ENCODE data around the gene GASK1B.

GASK1B gene

GRCh38 chr4:158209825-158210807 lies 37.3 kb upstream of the GASK1B start, which contains the start of gene TMEM144:
Gene TMEM144, plus strand, starts transcription at chr4:158210486. Its CDS starts 2,182 bp downstream, at chr4:158212668.
- TF ChIP-seq, protein P1, sequence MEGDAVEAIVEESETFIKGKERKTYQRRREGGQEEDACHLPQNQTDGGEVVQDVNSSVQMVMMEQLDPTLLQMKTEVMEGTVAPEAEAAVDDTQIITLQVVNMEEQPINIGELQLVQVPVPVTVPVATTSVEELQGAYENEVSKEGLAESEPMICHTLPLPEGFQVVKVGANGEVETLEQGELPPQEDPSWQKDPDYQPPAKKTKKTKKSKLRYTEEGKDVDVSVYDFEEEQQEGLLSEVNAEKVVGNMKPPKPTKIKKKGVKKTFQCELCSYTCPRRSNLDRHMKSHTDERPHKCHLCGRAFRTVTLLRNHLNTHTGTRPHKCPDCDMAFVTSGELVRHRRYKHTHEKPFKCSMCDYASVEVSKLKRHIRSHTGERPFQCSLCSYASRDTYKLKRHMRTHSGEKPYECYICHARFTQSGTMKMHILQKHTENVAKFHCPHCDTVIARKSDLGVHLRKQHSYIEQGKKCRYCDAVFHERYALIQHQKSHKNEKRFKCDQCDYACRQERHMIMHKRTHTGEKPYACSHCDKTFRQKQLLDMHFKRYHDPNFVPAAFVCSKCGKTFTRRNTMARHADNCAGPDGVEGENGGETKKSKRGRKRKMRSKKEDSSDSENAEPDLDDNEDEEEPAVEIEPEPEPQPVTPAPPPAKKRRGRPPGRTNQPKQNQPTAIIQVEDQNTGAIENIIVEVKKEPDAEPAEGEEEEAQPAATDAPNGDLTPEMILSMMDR (IDR thresholded peaks at IDR 0.05; ENCODE audit: low read depth, low read length) = no peak
- H3K4me3 ChIP-seq (replicated peaks in 1 of 2; ENCODE audit: low read depth in 2 of 2, low read length in 2 of 2) = peak within 1 kb of the TSS; percentile 28 to 49
- peak; percentile 91 for DNase-seq (ENCODE audit: low read depth in 2 of 2)

DNA sequence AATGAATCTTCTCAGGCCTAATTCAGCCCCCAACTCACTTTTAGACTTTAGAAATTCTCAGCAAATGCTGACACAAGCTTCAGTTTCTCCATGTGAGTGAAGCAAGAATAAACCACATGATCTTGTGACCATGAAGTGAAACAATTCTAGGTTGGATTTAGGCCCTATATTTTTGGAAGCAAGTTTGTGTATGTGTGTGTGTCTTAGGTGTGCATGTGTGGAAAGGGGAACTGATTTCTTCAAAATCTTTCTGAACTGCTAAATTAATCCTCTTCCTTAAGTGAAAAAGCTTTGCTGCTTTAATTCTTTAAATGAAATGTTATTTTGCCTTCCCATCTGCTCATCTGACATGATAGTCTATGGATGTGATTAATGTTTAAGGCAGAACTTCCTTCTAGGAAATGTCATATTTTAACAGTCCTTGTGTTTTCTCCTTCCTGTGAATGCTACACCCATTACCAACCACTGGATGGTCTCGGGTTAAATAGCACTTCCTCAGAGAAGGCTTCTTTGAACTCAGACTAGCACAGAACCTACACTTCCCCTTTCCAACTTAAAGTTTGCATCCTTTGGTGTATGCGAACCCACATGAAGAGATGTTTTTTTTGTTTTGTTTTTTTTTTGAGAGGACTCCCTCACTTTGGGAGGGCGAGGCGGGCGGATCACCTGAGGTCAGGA lies 36.3 kb upstream of the GASK1B start:
- TF ChIP-seq, protein P1 (IDR thresholded peaks at IDR 0.05; ENCODE audit: low read depth, low read length) = no peak
- H3K4me3 ChIP-seq (replicated peaks in 1 of 2; ENCODE audit: low read depth in 2 of 2, low read length in 2 of 2) = no peak overlapping the region
- DNase-seq (ENCODE audit: low read depth in 2 of 2) = no peak

GRCh38 chr4:158203929-158204328 lies 31.1 kb upstream of the GASK1B start:
- H3K4me3 ChIP-seq (replicated peaks in 1 of 2; ENCODE audit: low read depth in 2 of 2, low read length in 2 of 2) = no peak overlapping the region
- no peak for DNase-seq (ENCODE audit: low read depth in 2 of 2)
- TF ChIP-seq, protein P1 (IDR thresholded peaks at IDR 0.05; ENCODE audit: low read depth, low read length) = no peak

- no peak overlapping the region for H3K4me3 ChIP-seq (replicated peaks in 1 of 2; ENCODE audit: low read depth in 2 of 2, low read length in 2 of 2)
- no peak for DNase-seq (ENCODE audit: low read depth in 2 of 2)
Observed at GRCh38 chr4:158203436-158203835, 30.6 kb upstream of the GASK1B start.

DNA sequence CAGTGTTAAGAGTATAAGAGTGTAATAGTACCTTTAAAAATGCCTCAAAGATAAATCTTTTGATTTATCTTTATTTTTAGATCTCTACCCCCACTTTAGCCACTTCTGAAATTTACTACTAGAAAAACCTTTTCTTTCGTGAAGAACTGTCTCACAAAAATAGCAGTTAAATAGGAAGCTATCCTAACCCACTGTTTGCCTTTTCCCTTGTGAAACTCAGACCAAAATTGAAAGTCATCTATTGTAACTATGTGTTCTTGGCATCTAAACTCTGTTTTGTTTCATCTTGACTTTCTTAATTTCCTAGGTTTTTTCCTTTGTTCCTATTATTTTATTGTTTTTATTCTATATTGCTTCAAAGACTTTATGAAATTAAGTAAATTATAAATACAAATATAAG lies 29.7 kb upstream of the GASK1B start:
- H3K4me3 ChIP-seq (replicated peaks in 1 of 2; ENCODE audit: low read depth in 2 of 2, low read length in 2 of 2) = no peak overlapping the region
- no peak for DNase-seq (ENCODE audit: low read depth in 2 of 2)
- TF ChIP-seq, protein P1 (IDR thresholded peaks at IDR 0.05; ENCODE audit: low read depth, low read length) = no peak

More at GRCh38 chr4:158203436-158203835, 30.6 kb upstream of the GASK1B start:
- TF ChIP-seq, protein P1 (IDR thresholded peaks at IDR 0.05; ENCODE audit: low read depth, low read length) = no peak

GRCh38 chr4:158201876-158202275 lies 29.1 kb upstream of the GASK1B start:
- TF ChIP-seq, protein P1 (IDR thresholded peaks at IDR 0.05; ENCODE audit: low read depth, low read length) = no peak
- no peak for DNase-seq (ENCODE audit: low read depth in 2 of 2)
- no peak overlapping the region for H3K4me3 ChIP-seq (replicated peaks in 1 of 2; ENCODE audit: low read depth in 2 of 2, low read length in 2 of 2)

Measured in cardiac fibroblast (primary cell).